ENCODE measurements around the gene TRIM63.
"Not testable (repeated sequence)": the region's sequence is repeated elsewhere in the genome, so short reads cannot be mapped to it uniquely, and the experiment has no call there.

Gene TRIM63

DNA sequence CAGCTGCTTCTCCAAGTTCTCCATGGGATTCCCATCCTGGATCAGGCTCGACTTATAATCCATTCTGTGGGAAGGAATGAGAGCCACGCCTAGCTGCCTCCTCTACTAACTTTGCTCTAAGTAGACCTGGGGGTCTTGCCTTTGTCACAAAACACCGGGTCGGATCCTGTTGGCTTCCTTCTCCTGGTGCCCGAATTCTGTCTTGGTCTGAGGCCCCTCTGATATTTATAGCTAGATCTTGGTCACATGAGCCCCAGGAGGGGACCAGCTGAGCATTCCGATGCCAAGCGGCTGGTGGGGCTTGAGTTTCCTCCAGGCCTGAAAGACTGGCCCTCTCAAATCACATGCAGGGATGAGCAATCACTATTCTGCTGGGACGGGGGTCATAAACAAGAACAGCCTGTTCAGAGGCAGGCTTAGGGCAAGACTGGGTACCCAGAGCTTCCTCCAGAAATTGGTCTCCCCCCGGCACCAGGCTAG lies at the start of gene TRIM63:
TRIM63 (minus strand) TSS at position 199 of the 480 bp plus-strand sequence; CDS start at position 63, 136 bp downstream.
- ATAC-seq = no peak

DNA sequence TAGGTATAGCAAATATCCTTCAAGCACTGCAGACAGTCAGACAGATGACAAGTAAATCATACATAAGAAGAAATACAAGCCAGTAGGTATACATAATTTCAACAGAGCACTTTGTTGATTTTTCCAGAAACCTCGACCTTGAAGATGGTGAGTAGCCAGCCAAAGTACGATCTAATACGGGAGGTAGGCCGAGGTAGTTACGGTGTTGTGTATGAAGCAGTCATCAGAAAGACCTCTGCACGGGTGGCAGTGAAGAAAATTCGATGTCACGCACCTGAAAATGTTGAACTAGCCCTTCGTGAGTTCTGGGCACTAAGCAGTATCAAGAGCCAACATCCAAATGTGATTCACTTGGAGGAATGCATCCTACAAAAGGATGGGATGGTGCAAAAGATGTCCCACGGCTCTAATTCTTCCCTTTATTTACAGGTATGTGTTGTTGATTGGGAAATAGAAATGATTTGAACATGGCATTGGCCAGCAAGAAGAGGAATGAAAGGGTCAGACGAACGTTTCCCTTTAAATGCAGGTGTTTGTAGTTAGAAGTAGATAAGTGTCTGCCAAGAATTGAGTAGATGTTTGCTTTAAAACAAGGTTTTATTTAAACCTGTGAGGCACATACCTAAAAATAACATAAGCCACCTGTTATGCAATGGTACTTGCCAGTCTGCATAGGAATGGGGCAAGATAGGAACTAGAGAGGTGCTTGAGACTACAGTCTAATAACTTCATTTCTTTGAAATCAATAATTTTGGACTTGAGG lies 46.9 kb upstream of the TRIM63 start:
- ATAC-seq = no peak

DNA sequence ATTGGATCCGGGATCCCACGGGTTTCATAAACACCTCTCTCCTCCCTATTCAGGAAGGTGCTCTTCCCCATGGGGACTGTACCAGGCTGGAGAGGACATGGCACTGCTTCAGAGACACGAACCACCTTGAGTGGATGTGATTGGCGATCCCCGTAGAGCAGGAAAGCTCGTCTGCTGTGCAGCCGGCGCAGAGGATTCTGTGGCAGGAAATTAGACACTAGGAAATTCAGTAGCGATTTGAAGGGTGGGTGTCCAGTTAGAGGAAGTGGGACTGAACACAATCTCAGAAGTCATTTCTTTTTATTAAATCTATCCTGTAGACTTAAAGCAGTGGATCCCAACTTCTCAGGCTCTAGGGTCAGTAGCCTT lies 45.0 kb upstream of the TRIM63 start:
- no peak for ATAC-seq

DNA sequence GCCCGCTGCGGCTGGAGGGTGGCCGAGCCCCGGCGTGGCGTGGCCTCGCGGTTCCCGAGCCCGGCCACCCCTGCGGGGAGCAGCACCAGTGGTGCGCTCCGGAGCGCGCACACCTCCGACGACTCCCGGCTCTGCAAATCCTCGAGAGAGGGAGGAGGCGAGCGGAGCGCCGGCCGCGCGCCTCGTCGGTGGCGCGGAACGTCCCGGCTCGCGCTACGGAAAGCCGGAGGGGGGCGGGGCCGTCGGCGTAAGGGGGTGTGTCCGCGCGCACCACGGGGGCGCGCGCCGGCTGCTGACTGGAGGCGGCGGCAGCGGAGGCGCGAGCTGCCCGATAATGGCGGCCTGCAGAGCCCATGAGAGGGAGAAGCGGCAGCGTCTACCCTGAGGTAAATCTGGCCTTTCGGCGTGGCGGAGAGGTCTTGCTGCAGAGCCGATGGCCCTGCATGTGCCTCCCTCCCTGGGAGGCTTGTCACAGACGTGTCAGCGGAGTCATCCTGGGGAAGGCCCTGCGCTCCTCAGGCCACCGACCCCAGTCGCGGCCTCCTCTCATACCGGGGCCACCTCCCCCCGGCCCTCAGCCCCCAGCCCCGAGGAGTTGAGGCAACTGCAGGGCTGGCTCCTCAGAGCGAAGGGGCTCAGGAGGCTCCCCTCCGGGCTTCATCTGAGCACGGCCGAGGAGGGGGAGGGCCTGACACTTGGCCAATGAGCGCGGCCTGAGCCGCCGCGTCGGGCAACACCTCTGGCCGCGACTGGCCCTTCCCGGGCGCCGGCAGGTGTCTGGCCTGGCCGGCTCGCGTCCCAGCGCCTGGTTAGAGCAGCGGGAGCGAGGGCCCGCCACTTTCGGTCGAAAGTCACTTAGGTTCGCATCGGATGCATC lies 44.3 kb upstream of the TRIM63 start, which contains the start of gene PDIK1L:
PDIK1L (plus strand) TSS at position 295 of the 877 bp plus-strand sequence. CDS start 2,485 bp downstream, outside the sequence.
- ATAC-seq = peak; percentile 87 to 88

DNA sequence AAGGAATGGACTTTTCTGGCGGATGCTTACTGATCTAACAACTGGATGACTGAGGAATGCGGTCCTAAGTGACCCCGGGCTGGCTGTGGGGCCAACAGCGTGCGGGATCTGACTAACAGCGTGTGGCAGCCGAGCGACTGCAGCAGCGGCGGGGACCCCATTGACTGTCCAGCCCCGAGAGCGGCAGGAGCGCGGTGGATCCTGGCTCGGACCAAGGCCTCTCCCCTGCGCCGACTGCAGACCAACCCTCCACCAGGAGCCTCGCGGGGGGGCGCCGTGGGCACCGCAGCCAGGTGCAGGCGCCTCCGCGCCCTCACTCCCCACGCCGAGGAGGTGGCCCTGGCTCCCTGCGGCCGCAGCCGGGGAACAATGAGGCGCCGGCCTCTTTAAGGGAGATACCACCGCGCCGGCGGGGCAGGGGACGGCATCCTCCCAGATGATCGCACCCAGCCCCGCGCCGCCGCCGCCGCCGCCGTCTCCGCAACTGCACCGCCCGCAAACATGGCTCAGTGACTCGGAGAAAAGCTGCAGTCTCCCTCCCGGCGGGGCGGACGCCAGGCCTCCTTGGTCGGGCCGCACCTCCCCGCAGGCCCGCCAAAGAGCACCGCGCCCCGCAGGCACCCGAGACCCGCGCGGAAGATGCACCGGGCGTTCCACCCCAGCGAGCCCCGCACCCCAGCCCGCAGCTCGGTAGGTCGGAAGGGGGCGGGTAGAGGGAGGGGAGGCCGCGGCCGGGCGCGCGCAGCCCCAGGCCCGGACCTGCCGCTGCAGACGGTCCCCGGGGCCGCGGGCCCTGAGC lies 43.5 kb upstream of the TRIM63 start:
- ATAC-seq = peak; percentile 57 to 58

DNA sequence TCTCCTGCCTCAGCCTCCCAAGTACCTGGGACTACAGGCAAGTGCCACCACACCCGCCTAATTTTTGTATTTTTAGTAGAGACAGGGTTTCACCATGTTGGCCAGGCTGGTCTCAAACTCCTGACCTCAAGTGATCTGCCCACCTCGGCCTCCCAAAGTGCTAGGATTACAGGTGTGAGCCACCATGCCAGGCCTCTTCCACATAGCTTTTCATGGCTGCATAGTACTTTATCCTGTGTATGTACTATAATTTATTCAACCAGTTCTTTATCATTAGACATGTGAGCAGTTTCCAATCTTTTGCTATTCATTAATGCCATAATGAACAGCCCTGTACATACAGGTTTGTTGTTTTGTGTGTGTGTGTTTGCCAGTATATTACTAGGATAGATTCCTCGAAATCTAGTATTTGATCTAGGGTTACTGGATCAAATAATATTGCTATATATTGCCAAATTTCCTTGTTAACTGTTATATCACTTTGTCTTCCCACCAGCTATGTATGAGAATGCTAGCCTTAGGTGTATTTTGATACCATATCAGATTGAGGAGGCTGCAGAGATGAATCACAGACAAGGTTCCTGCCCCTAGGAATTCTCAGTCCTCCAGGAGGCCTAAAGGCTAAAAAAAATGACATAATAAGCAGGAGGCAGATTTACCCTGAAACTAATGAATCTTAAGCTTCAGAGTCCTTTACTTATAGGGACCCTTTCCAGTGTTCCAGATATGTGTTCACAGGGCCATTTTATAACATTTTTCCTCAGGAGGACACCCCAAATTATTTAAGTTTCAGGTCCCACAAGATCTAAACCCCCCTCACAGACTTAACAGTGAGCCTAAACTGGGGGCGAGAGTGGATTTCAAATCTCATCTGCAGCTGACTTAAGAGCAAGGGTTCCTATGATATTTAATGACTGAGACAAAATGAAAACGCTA lies 42.1 kb upstream of the TRIM63 start:
- no peak for ATAC-seq

DNA sequence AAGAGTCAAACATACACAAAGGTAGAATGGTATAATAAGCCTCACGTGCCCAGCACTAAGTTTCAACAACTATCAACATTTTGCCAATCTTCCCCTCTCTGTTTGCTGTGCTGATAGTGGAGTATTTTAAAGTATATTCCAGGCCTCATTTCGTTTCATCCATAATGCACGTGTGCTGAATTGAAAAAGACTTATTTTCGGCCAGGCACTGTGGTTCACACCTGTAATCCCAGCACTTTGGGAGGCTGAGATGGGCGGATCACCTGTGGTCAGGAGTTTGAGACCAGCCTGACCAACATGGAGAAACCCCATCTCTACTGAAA lies 37.8 kb upstream of the TRIM63 start:
- ATAC-seq = not testable (repeated sequence)

DNA sequence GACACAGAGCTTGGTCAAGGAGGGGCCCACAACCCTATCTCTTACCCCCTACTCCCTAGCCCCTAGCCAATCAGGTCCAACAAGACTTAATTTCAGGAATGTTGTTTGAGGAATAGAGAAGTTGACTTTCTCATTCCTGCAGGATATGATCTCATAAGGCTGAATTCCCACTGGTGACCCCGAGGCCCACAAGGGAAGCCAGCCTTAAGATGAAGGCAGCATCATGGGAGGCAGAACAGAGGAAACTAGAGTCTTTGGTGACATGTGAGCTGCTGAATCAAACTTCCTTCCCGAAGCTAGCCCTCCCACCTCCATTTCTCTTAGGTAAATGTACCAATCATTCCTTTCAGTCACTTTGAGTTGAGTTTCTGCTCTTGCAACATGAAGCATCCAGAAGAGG lies 35.1 kb upstream of the TRIM63 start:
- ATAC-seq = no peak

DNA sequence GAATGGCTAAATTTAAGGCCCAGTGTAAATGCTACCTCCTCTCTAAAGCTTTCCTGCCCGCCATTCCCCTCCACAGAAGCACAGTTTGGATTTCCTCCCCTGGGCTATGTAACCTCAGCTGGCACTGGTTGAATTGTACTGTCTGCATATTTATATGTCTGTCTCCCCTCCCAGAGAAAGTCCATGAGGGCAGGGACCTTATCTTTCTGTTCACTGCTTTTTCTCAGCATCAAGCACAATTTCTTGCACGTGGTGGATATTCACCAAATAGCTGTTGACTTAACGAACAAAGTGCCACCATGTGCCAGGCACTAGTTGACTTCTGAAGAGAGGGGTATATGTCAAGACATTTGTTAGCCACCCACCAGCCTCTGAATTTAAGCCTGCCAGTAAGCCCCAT lies 34.7 kb upstream of the TRIM63 start:
- ATAC-seq = no peak

DNA sequence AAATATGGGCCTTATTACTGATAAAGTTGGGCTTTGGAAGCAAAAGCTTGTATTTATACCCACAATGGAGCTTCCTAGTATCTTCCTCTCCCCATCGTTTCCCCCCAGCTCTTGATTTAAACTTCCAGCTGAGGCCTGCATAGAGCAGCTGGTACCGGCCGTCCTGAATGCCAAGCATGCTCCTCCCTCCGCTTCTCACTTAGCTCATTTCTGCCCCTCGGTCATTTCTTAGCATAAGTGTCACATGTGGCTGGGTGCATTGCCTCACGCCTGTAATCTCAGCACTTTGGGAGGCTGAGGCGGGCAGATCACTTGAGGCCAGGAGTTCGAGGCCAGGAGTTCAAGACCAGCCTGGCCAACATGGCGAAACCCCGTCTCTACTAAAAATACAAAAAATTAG lies 32.8 kb upstream of the TRIM63 start:
- not testable (repeated sequence) for ATAC-seq

DNA sequence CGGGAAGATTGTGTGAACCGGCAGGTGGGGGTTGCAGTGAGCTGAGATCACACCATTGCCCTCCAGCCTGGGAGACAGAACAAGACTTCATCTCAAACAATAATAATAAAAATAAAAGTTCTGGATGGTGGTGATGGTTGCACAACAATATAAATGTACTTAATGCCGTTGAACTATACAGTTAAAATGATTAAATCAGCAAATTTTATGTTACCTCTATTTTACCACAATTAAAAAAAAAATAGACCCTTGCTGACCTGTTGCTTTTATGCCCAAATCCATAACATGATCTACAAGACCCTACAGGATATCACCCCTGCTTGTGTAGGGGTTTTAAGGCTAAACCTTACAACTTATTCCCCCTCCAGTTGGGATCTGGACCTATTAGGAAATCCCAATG lies 32.4 kb upstream of the TRIM63 start:
- ATAC-seq = no peak

DNA sequence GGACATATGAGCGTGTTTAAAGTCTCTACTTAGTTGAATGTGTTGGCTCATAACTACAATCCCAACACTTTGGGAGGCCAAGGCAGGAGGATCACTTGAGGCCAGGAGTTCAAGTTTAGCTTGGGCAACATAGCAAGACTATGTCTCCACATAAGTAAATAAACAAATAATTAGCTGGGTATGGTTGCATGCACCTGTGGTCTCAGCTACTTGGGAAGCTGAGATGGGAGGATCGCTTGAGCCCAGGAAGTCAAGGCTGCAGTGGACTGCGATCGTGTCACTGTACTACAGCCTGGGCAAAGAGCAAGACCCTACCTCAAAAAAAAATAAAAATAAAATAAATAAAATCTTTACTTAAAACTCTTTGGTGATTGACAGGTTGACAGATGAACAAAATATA lies 31.2 kb upstream of the TRIM63 start:
- no peak for ATAC-seq

DNA sequence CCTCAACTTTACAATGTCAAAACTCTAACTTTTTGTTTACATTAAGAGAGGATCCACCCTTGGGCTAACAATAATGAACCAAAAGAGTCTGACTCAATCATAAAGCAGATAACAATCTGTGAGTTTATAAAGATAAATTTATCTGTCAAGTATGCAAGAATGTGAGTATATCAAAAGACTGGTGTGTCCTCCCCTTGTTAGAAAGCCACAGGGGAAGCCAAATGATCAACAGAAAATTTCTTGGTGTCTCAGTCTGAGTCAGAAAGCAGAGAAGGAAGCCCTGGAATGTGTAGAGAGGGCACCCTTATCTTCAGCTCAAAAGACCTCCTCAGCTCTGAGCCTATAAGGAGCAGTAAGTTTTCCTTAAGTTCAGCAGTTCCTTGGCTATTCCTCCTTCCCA lies 30.3 kb upstream of the TRIM63 start:
- ATAC-seq = peak in 1 of 2 donors; percentile 33

DNA sequence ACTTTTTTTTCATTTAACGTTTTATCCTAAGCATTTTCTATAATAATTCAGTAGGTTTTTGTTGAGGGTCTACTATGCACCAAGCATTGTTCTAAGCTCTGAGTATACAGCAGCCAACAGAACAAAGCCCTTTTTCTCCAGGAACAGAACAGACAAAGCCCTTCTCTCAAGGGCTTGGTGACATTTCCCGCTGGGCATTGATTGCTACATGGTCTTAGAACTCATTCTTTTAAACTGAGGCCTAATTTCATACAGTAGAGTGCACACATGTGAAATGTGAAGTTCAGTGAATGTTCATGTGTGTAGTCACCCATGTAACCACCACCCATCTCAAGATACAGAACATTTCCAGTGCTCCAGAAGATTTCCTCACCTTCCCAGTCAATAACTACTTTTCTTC lies 29.0 kb upstream of the TRIM63 start:
- no peak for ATAC-seq

DNA sequence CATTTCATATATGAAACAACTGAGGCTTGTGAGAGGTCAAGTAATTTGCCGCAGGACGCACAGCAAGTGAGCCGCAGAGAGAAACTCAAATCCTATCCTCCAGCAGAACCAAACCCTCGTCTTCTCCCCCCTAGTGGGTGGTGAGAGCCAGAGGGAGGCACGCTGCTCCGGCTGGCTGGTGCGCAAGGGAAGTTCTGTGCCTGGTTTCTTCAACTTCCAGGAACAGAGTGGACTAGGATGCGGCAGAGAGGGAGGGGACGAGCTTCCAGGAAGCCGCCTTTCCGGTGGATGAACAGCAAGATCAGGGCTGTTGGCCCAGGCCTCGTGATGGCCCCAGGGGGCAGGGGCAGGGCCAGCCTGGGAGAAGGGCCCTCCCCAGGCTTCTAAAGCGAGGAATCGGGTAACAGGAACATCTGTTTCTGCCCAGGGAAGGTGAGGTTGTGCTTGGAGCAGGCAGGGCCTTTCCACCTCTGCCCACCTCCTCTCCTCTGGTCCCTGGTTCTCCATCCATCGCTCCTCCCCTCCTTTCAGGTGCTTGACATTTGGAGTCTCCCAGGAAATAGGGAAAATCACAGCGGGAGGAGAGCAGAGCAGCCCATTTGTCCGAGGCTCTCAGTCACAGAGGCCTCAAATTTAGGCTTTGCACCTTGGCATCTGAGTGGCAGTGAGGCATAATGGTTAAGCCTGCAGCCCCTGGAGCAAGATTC lies 27.4 kb upstream of the TRIM63 start:
- no peak for ATAC-seq

DNA sequence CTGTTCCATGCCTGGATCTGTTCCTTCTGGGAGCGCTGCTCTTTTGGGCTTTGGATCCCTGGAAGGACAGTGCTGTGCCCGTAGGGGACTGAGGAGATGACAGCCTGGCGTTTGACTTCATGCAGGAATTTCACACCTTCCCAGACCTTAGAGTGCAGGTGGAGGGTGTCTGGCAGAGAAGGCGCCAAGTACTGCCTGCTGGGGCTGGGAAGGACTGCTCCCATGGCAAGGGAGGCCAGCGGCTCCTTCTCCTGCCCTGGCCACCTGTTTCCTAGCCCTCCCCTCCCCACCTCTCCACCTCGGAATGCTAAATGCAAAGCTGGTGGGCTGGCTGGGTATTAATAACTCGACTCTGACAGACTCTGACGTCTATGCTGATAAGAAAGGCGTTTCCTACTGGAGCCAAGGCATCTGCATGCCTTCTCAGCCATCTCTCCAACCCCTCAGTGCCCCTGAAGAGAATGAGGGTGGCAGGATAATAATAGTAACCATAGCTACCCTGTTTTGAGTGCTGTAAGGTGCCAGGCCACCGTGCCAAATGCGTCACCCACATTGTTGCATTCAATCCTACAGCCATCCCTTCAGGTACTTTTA lies 26.7 kb upstream of the TRIM63 start:
- no peak for ATAC-seq

DNA sequence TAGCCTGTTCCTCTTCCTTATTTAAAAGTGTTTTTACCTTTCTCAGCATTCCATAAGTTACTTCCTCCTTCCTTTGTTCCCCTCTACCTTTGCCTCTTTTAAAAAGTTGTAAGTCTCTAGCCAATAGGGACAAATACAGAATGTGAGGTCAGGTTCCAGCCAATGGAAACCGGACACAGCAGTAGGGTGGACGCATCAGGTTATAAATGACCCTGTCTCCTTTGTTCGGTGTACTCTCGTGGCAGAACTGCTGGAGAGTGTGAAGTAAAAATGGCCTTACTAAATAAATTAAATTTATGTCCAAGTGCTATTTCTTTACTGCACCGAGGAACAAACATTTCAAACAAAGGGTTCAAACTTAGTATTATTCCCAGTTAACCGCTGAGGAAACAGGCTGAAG lies 26.1 kb upstream of the TRIM63 start:
- ATAC-seq = not testable (repeated sequence)

DNA sequence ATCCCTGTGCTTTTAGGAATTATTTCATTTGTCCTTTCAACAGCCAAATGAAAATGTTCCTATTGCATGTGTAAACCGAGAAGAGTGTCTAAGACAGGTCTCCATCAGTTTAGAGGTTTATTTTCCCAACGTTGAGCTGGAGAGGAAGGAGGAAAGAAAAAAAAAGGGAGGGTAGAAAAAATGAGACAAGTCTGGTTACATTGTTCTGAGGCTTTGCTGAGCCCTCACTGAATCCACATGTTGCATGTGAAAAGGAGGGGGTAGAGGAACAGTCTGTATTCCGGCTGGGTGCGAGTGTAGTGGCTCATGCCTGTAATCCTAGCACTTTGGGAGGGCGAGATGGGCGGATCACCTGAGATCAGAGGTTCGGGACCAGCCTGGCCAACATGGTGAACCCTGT lies 25.0 kb upstream of the TRIM63 start:
- ATAC-seq = no peak

DNA sequence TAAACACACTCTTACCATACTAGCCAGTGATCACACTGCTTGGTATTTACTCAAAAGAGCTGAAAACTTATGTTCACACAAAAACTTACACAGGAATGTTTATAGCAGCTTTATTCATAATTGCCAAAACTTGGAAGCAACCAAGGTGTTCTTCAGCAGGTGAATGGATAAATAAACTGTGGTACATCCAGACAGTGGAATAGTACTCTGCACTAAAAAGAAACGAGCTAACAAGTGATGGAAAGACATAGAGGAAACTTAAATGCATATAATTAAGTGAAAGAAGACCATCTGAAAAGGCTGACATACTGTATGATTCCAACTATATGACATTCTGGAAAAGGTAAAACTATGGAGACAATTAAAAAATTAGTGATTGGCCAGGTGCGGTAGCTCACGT lies 23.5 kb upstream of the TRIM63 start:
- ATAC-seq = no peak

DNA sequence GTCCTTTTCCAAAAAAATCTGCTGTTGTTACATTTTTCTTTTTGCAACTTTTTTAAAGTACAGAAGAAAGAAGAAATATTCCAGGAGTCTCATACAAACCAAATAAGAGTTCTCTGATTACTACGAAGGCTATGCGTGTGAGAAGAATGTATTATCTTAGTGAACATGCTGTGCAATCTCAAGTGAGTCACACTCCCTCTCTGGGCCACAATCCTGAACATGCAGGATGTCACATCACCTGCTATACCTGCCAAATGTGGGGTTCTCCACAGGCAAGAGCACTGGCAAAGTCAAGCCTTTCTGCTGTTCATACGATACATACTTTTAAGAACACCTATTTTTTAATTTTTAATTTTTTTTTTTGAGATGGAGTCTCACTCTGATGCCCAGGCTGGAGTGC lies 21.7 kb upstream of the TRIM63 start:
- ATAC-seq = no peak

DNA sequence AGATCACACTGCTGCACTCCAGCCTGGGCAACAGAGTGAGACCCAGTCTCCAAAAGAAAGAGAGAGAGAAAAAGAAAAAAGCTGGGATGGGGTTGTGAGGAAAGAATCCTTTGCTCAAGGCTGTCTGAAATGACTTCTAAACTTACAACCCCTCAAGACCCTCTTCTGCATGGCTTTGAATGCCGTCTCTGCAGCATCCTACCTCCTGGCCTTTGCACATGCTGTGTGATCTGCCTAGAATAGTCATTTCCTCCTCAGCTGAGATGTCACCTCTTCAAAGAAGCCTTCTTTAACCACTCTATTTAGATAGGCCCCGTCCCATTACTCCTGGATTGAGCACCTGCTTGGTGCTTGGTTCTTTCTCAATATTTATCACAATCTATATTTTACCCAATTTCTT lies 17.4 kb upstream of the TRIM63 start:
- no peak for ATAC-seq
